ENCODE results near the gene MYMX.
A peak's percentile ranks its signal among the peaks of the same experiment; 100 is the strongest.

MYMX gene

DNA sequence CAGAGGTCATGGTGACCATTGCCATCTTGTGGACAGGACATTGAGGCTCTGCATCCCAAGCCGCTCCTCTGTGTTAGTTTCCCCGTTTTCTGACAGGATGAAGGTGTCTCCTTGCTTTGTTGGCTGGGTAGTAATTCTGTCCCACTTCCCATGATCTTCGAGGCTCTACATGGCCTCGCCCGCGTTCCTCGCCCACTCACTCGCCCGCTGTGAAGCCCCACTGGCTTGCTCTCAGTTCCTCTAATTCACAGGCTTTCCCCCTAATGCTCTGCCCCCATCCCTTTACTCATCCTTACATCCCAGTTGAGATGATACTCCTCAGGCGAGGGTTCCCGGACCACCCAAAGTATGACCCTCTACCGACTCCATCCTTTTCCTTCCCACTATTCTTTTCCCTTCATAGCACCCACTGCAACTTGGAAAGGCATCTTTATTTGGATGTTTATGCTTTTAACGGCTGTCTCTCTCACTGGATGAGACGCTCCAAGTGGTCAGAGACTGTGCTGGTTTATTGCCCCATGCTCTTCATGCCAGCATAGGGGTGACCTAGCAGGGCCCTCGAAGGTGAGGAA, 41.1 kb downstream of the MYMX start:
- in situ Hi-C loops (cut with MboI; ENCODE audit: low pct_unique_long_range_greater_than_20kb, low sequenced_read_pairs), result no loop called here
- DNase-seq, result no peak

DNA sequence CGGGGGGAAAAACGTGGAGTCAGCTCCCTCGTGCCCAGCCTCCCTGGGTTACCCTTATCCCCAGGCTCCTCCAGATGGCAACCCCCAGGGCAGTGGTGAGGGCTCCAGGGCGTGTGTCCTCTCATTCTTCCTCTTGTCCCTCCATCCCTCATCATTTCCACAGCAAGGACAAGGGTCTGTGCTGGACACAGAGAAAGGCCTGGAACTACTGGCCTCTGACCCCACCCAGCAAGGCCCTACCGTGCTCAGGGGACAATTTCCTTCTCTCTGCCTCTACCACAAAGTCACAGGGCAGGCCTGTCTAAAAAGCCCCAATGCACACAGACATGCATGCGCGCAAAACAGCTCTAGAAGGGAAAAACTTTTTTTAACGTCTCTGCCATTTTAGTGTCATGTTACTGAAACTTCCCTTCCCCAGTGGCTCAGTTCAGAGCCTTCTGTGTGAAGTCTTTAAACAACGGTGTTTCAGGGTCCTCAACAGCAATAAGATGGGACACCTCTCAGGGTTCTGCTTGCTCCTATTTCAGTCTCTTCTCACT, 41.7 kb downstream of the MYMX start:
- in situ Hi-C loops (cut with MboI; ENCODE audit: low pct_unique_long_range_greater_than_20kb, low sequenced_read_pairs), result no loop called here
- no peak for DNase-seq

DNA sequence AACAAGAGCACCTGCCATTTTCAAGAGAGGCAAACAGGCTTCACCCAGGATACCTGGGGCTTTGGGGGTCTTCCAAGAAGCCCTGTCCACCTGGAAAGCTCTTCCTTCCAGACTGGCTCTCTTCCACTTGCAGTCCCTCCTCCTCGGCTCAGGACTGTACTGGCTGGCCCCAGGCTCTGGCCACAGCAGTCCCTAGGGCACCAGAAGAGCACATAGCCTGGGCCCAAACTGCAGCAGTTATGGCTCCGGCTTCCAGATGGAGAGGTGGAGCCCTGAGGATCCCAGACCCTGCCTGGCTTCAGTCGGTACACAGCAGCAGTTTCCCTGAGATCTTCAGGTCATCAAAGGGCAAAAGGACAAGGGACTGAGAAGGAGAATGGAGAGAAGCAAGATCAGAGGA, 42.2 kb downstream of the MYMX start:
- DNase-seq, result no peak
- in situ Hi-C loops (cut with MboI; ENCODE audit: low pct_unique_long_range_greater_than_20kb, low sequenced_read_pairs), result no loop called here

DNA sequence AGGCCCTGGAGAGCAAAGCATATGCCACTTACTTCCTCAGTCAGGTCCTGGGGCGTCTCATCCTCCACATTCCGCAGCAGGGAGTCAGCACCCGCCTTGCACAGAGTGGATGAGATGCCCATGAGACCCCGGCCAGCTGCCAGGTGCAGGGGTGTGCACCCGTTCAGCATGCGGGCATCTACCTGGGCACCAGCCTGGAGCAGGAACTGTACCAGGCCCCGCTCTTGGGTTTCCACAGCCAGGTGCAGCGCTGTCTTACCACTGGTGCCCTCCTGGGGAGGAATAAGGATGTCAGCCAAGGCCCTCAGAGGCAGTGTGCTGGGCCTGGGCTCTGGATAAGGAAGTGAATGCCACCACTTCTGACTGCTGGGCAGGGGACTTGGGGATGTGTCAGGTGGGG, 43.3 kb downstream of the MYMX start:
- no peak for DNase-seq
- in situ Hi-C loops (cut with MboI; ENCODE audit: low pct_unique_long_range_greater_than_20kb, low sequenced_read_pairs), result no loop called here

DNA sequence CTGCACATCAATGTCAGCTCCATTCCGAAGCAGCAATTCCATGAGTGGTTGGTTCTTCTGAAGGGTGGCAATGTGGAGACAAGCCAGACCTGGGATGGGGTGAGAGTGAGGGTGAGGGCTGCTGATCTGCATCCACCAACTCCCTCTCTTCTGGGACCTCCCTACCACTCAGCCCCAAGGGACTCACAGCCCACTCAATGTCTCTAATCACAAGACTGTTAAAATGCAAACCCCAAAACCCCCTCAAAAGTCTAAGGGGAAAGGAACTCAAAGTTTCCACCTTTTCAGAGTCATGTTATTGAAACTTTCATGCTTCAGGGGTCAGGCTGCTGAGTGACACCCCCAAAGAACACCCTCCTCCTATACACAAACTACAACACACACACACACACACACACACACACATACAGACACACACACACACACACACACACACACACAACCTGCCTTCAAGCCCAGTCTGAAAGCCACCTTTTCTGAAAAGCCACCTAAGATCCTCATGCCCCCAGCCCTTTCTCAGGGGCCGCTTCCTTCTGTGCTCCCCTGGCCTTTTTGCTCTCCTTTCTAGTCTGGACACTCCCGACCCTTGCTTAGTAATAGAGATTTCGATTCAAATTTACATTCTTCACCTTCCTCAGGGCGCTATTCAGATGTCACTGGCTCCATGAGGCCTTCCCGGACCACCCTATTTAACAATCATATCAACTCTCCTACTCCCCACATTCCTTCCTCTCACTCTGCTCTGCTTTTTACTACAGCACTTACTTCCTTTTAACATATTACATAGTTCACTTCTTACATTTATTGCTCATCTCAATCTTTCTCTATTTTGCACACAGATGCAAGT, 43.9 kb downstream of the MYMX start:
- no peak for DNase-seq
- in situ Hi-C loops (cut with MboI; ENCODE audit: low pct_unique_long_range_greater_than_20kb, low sequenced_read_pairs), result no loop called here

DNA sequence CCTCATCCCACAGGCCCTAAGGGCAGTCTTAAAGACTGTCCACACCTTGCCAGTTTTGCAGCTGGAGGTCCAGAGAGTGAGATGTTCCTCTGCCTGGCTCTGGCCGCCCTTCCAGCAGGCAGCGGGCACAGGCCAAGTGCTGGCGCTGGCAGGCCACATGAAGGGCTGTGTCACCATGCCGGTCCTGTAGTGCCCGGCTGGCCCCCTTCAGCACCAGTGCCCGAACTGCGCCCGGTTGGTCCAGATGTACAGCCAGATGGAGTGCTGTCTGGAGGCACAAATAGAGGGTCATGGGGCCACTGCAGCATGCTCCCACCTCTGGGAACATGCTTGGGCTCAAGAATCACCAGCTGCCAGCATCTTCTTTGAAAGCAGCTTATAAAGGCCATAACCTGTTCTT, 44.9 kb downstream of the MYMX start:
- DNase-seq, result no peak

DNA sequence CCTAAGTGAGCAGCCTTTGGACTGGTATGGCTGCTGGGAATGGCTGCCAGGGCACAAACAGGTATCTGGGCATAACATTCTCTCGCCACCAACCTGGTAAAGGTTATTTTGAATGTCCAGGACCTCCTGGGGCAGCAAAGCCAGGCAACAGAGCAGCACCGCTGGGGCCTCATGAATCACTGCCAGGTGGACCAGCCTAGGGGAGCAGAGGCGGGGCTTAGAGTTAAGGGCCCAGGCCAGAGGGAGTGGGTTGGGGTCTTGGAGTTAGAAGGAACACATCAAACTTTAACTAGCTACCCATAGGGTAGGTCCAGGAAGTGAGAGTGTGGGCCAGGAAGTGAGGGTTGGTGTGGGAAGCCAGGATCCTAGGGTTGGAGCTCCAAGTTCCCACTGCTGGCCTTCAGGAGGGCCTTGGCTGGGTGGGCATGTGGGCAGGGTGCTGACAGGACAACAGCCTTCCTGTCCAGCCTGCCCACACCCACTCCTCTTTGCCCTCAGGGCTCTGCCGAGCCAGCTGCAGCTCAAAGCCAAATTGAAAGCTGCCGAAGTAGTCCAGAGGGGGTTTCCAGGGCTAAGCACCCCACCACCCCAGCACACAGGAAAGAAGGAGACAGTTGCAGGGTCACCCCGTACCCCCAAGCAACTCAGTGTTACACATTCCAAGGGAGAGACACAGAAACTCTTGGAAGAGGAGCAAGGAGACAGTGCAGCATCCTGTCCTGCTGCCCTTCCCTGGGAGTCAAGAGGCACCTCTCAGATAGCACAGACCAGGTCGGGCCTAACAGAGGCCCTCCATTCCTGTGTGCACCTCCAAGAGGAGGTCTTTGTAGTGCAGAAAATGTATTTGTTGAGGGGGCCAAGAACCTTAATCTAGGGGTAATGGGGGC, 46.0 kb downstream of the MYMX start:
- DNase-seq, result no peak
- in situ Hi-C loops (cut with MboI; ENCODE audit: low pct_unique_long_range_greater_than_20kb, low sequenced_read_pairs), result no loop called here

More for the DNA sequence above, 44.9 kb downstream of the MYMX start:
- in situ Hi-C loops (cut with MboI; ENCODE audit: low pct_unique_long_range_greater_than_20kb, low sequenced_read_pairs), result no loop called here

DNA sequence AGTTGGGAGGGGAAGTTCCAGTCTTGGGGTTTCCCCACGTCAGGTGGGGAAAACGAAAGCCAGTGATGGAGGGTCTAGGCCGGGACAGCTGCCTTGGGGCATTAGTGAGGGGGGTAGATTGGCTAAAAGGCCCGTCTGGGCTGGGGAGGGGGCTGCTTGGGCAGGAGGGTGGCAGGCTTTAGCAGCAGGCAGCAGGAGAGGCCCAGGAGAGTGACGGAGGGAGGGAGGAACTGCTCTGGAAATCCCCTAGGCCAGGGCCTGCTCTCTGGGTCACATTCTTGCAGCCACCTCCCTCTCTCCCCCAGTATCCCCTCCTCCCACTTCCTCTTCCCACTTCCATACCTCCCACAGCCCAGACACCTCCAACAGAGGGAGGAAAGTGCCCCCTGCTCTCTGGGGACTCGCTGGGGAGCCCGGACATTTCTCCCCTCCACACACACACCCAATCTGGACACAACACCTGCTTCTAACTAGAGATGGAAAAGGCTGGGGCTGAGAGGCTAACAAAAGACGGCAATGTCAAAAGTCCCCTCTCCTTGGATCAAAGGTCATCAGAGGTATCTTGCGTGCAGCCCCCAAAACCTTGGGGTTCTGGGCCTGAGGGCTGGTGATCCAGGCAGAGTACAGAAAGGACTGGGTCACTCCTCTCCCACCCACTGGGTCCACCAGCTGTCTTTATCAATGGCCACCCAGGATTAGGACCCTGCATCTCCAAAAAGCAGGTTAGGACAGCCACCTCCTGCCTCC, 46.8 kb downstream of the MYMX start:
- in situ Hi-C loops (cut with MboI; ENCODE audit: low pct_unique_long_range_greater_than_20kb, low sequenced_read_pairs), result no loop called here
- DNase-seq, result peak; percentile 57

DNA sequence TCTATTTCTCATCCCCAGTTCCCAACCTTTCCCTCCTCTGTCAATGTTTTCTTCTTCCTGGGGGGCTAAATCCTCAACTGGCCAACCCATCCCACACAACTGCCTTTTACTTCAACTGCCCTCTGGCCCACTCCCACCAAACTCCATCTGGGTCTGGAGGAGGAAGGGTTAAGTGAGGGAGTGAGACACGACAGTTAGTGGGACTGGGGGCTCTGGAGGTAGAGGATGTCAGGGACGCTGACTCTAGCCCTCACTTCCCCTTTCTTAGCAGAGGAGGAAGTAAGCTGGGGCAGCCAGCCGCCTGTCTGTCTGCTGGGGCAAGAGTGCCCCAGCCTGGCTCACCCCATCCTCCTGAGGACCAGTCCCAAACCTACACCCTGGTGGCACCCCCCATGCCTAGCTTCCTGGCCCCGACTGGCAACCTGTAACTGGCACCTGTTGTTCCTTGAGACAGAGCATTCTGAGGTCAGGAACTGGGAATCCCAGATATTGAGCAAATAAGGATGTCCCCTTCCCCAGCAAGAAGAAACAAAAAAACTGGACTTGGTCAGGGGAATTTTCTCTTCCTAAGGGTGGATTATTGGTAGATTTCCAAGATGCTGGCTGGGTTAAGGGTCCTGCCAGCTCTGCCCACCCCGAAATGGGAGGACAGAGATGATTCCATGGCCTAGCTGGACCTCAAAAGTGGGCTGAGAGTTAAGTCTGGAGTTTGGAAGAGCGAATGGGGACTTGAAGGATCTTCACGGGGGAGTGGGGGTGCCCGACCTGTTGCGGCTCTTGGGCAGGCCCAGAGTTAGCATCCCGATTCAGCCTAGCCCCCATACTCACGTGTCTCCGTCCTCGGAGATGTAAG, 47.7 kb downstream of the MYMX start:
- in situ Hi-C loops (cut with MboI; ENCODE audit: low pct_unique_long_range_greater_than_20kb, low sequenced_read_pairs), result no loop called here
- DNase-seq, result peak; percentile 92

DNA sequence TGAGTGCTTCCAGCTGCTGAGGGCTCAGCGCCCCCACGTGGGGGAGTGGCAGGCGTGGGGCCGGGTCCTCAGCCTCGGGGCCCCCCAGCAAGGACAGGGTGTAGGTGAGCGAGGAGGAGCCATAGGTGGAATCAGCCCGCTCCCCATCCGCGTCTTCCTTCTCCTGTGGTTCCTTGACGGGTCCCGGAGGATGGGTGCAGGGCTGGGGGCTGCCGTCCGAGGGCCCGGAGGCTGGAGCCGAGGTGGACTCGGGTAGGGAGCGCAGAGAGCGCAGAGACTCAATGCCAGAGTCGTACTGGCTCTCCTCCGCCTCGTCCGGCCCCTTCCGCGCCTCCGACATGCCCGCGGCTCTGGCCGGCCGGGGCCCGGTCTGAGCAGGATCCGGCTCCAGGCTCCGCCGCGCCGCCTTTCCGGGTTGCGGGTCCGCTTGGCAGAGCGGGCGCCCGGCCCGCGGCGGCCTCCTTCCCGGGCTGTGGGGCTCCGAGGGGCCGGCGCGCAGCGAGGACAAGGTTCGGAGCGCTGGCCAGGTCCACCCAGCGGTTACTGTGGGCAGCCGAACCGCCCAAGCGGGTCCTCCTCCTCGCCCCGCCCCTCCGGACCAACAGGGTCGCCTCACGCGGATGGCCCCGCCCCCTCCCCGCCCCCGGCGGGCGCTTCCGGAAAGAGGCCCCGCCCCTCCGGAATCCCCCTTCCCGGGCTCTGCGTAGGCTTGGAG, 48.4 kb downstream of the MYMX start, which contains the start of gene NFKBIE:
TSS of gene NFKBIE (minus strand) at position 545 of the 715 bp plus-strand sequence. CDS start at position 340, 205 bp downstream.
- in situ Hi-C loops (cut with MboI; ENCODE audit: low pct_unique_long_range_greater_than_20kb, low sequenced_read_pairs), result no loop called here
- peak; percentile 65 for DNase-seq

DNA sequence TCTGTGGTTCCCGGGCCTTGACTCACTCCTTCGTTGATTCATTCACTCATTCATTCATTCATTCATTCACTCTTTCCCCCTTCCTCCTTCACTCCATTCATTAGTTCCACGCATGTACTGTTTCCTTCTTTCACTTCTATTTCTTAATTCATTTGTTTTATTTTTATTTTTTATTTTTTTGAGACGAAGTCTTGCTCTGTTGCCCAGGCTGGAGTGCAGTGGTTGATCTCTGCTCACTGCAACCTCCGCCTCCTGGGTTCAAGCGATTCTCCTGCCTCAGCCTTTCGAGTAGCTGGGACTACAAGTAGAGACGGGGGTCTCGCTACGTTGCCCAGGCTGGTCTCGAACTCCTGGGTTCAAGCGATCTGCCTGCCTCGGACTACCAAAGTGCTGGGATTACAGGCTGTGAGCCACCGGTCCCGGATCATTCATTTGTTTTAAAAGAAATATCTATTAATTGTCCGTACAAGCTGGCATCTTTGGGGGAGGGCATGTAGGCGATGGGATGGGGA, 49.1 kb downstream of the MYMX start:
- in situ Hi-C loops (cut with MboI; ENCODE audit: low pct_unique_long_range_greater_than_20kb, low sequenced_read_pairs), result no loop called here
- no peak for DNase-seq

DNA sequence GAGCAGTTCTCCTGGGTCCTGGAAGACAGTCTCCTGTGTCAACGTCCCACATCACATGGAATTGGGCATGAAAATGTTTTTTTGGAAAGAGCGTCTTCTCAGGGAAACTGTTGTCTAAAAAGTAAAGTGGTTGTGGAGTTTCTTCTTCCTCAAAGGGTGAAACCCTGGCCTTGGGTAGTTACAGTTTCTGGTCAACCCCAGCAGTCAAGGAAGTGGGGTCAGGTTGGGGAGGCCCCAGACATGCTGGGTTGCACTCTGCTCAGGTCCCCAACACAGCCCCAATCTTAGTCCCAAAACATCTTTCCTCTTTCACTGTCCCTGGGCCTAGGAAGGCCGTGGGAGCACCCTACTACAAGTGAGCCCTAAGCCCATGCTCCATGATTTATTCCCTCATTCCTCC, 49.6 kb downstream of the MYMX start:
- in situ Hi-C loops (cut with MboI; ENCODE audit: low pct_unique_long_range_greater_than_20kb, low sequenced_read_pairs), result no loop called here
- no peak for DNase-seq

DNA sequence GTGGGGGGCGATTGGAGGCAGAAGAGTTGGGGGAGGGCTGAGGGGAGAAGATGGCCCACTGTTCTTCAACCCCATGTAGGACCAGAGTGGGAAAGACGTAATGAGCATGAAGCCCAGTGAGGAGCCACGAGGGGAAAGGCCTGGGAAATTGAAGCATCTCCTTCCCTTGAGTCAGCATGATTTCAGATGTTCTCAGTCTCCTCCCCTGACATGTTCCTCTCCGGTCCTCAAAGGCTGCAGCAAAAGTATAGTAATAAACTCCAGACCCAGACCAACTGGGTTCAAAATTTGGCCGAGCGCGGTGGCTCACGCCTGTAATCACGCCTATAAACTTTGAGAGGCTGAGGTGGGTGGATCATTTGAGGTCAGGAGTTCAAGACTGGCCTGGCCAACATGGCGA, 50.5 kb downstream of the MYMX start:
- DNase-seq, result no peak
- in situ Hi-C loops (cut with MboI; ENCODE audit: low pct_unique_long_range_greater_than_20kb, low sequenced_read_pairs), result no loop called here
